Progenitor cell of endocrine pancreas (in vitro differentiated cells): Measurements from ENCODE around the gene SEC14L1. TPM values are rescaled to one million over a fixed set of nuclear protein-coding genes. Genes with fewer than 3 reads are reported as not detected.
A peak's percentile ranks its signal among the peaks of the same experiment; 100 is the strongest.
"Not testable (repeated sequence)": the region's sequence is repeated elsewhere in the genome, so short reads cannot be mapped to it uniquely, and the experiment has no call there.

ENCODE experiments used
- DNase-seq: peaks from one replicate; pipeline ENCODE4 v3.0.0; 2021; ENCODE audit warnings: low spot score; ENCODE audit not compliant: unreplicated experiment
- H3K27ac Mint-ChIP-seq: 2 replicates; pipeline ENCODE4 v1.8.0; 2021; ENCODE audit warnings: mild to moderate bottlenecking, moderate library complexity, mixed read lengths
- H3K27me3 Mint-ChIP-seq: 2 replicates; pipeline ENCODE4 v1.8.0; 2021; ENCODE audit warnings: mixed read lengths
- H3K36me3 Mint-ChIP-seq: 2 replicates; pipeline ENCODE4 v1.8.0; 2022; ENCODE audit warnings: mixed read lengths; ENCODE audit not compliant: insufficient read depth
- H3K4me1 Mint-ChIP-seq: 2 replicates; pipeline ENCODE4 v1.8.0; 2021; ENCODE audit warnings: low read depth, mixed read lengths
- H3K4me3 Mint-ChIP-seq: 2 replicates; pipeline ENCODE4 v1.8.0; 2021; ENCODE audit warnings: low read depth, mild to moderate bottlenecking, moderate library complexity, mixed read lengths
- H3K9me3 Mint-ChIP-seq: 2 replicates; pipeline ENCODE4 v1.8.0; 2021; ENCODE audit warnings: low read depth, mixed read lengths
- CTCF ChIP-seq: fragments of 200-600 bp; sonication (generic); IDR thresholded peaks from one replicate; pipeline ENCODE4 v1.5.0; 2021; ENCODE audit warnings: antibody characterized with exemption, mild to moderate bottlenecking; ENCODE audit not compliant: unreplicated experiment
- total RNA-seq: library from RNA; stranded (reverse); gene quantifications from 2 replicates; pipeline ENCODE4 v1.2.1, GENCODE V29; 2021

Gene SEC14L1
- total RNA-seq, 1 donor from 2014 or later: 90.8 TPM

GRCh38 chr17:77253611-77254051, 112.9 kb downstream of the SEC14L1 start:
- no peak for DNase-seq
- no peak for TF ChIP-seq CTCF
- Mint-ChIP-seq H3K36me3 (no peaks in the 10 kb centered on the region), H3K27ac (no peak overlapping the region), H3K27me3 (peaks cover 23% of the 10 kb centered on the region), H3K9me3 (no peaks in the 10 kb centered on the region), H3K4me1 (peaks cover 1% of the 10 kb centered on the region), H3K4me3 (no peak overlapping the region)

DNA sequence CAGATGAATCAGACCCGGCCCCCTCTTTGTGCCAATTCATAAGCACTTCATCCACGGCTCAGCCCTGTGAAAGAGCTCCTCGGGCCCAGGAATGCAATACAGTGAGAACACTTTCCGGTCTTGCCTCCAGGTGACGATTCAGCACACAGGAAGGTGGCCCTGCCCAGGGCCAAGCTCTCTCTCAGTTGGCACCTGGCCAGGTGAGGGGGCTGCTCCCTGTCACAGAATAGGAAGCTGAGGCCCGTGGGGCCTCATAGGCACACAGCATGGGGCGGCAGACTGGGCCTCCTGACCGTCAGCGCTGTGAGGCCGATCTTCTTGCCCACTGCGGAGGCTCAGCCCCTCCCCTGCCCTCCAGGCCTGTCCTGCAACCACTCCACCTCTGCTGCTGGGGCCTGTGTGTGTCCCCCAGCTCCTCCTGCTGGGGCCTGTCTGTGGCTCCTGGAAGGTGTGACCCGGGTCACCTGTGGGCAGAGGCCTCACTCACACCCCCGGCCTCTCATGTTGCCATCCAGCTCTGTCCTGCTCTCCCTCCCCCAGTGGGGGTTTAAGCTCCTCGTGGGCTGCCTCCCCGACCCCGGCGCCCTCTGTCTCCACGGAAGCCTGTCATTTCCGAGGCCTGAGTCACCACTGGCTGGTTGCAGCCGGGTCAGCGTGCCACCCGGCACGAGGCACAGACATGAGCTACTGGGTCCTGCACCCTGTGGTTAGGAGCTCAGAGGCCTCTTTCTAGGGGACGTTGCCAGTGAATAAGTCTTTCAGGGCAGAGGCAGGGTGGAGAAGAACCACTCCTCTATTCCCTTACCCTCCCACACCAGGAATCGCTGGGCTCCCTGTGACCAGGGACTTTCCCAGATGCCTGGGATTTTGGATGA, 114.4 kb downstream of the SEC14L1 start:
- Mint-ChIP-seq H3K36me3 (no peaks in the 10 kb centered on the region), H3K9me3 (no peaks in the 10 kb centered on the region), H3K27ac (no peak overlapping the region), H3K4me1 (peaks cover 1% of the 10 kb centered on the region), H3K27me3 (peaks cover 10% of the 10 kb centered on the region), H3K4me3 (no peak overlapping the region)
- TF ChIP-seq CTCF: no peak
- no peak for DNase-seq

- H3K4me1 Mint-ChIP-seq, DNase-seq, H3K9me3 Mint-ChIP-seq, H3K4me3 Mint-ChIP-seq, H3K36me3 Mint-ChIP-seq, H3K27ac Mint-ChIP-seq: not testable (repeated sequence)
- peaks cover 10% of the 10 kb centered on the region for H3K27me3 Mint-ChIP-seq
These were observed 115.2 kb downstream of the SEC14L1 start for GRCh38 chr17:77255970-77256369.

- H3K36me3 Mint-ChIP-seq: no peaks in the 10 kb centered on the region
- DNase-seq: no peak
- no peak overlapping the region for H3K27ac Mint-ChIP-seq
- no peak overlapping the region for H3K4me3 Mint-ChIP-seq
- peaks cover 7% of the 10 kb centered on the region for H3K27me3 Mint-ChIP-seq
- TF ChIP-seq CTCF: peak; percentile 11
- peaks cover 1% of the 10 kb centered on the region for H3K4me1 Mint-ChIP-seq
- H3K9me3 Mint-ChIP-seq: no peaks in the 10 kb centered on the region
These were observed 115.9 kb downstream of the SEC14L1 start for GRCh38 chr17:77256710-77257109.

- no peak for DNase-seq
- peaks cover 1% of the 10 kb centered on the region for H3K4me1 Mint-ChIP-seq
- no peak overlapping the region for H3K27ac Mint-ChIP-seq
- no peak for TF ChIP-seq CTCF
- H3K36me3 Mint-ChIP-seq: no peaks in the 10 kb centered on the region
- H3K9me3 Mint-ChIP-seq: no peaks in the 10 kb centered on the region
- peaks cover 7% of the 10 kb centered on the region for H3K27me3 Mint-ChIP-seq
- H3K4me3 Mint-ChIP-seq: no peak overlapping the region
These were observed 116.4 kb downstream of the SEC14L1 start for GRCh38 chr17:77257169-77257568.
